Measurements from ENCODE around the gene TMUB1.
A peak's percentile ranks its signal among the peaks of the same experiment; 100 is the strongest.

TMUB1 gene

GRCh38 chr7:151068069-151068773 is 15.1 kb downstream of the TMUB1 start:
- DNase-seq (ENCODE audit: low read depth in 2 of 2), result no peak

- DNase-seq (ENCODE audit: low read depth in 2 of 2), result no peak
Measured at GRCh38 chr7:151066273-151066974, 16.9 kb downstream of the TMUB1 start.

- no peak for DNase-seq (ENCODE audit: low read depth in 2 of 2)
Measured at GRCh38 chr7:151065516-151065915, 17.8 kb downstream of the TMUB1 start.

- no peak for DNase-seq (ENCODE audit: low read depth in 2 of 2)
Measured at GRCh38 chr7:151064993-151065392, 18.3 kb downstream of the TMUB1 start.

GRCh38 chr7:151064454-151064853 is 18.8 kb downstream of the TMUB1 start:
- no peak for DNase-seq (ENCODE audit: low read depth in 2 of 2)

- DNase-seq (ENCODE audit: low read depth in 2 of 2), result no peak
Measured at GRCh38 chr7:151063212-151063561, 20.1 kb downstream of the TMUB1 start.

- no peak for DNase-seq (ENCODE audit: low read depth in 2 of 2)
Measured at GRCh38 chr7:151062399-151063211, 20.7 kb downstream of the TMUB1 start.

GRCh38 chr7:151062111-151062398 is 21.2 kb downstream of the TMUB1 start:
- no peak for DNase-seq (ENCODE audit: low read depth in 2 of 2)

- DNase-seq (ENCODE audit: low read depth in 2 of 2), result no peak
Measured at GRCh38 chr7:151061213-151062110, 21.8 kb downstream of the TMUB1 start.

GRCh38 chr7:151060416-151061212 is 22.7 kb downstream of the TMUB1 start:
- DNase-seq (ENCODE audit: low read depth in 2 of 2), result no peak

- no peak for DNase-seq (ENCODE audit: low read depth in 2 of 2)
Measured at GRCh38 chr7:151060113-151060415, 23.2 kb downstream of the TMUB1 start.

- peak; percentile 43 for DNase-seq (ENCODE audit: low read depth in 2 of 2)
Measured at GRCh38 chr7:151059367-151060112, 23.8 kb downstream of the TMUB1 start, which contains the start of gene SLC4A2. Gene SLC4A2, plus strand, starts transcription at chr7:151059589. Its CDS starts 2,399 bp downstream, at chr7:151061988.

GRCh38 chr7:151058781-151059366 is 24.4 kb downstream of the TMUB1 start:
- no peak for DNase-seq (ENCODE audit: low read depth in 2 of 2)

- peak; percentile 92 to 93 for DNase-seq (ENCODE audit: low read depth in 2 of 2)
Measured at GRCh38 chr7:151057989-151058780, 25.1 kb downstream of the TMUB1 start.

GRCh38 chr7:151057506-151057988 is 25.7 kb downstream of the TMUB1 start, which contains the start of gene CDK5:
Gene CDK5, minus strand, starts transcription at chr7:151057897. Its CDS starts 49 bp downstream, at chr7:151057848.
- DNase-seq (ENCODE audit: low read depth in 2 of 2), result no peak

- no peak for DNase-seq (ENCODE audit: low read depth in 2 of 2)
Measured at GRCh38 chr7:151056666-151057505, 26.4 kb downstream of the TMUB1 start.

GRCh38 chr7:151056283-151056665 is 27.0 kb downstream of the TMUB1 start:
- DNase-seq (ENCODE audit: low read depth in 2 of 2), result no peak

- DNase-seq (ENCODE audit: low read depth in 2 of 2), result no peak
Measured at GRCh38 chr7:151053751-151054150, 29.5 kb downstream of the TMUB1 start.
